PC-9 (cell line): ENCODE results near the gene ATG2A. TPM values are rescaled to one million over a fixed set of nuclear protein-coding genes. Genes with fewer than 3 reads are reported as not detected.

Source experiments
- BruUV-seq: library from RNA; stranded (reverse); fragments of 400-500 nt; replicated peaks from 2 replicates; lab custom pipeline; 2021; lab: Mats Ljungman, UMichigan
- CTCF ChIA-PET: fragments of 300-600 bp; sonication (Branson Sonifier 250); formaldehyde crosslinking; loops from one replicate; lab custom pipeline; 2022; ENCODE audit warnings: antibody characterized with exemption; lab: Charles Lee
- POLR2A ChIA-PET: fragments of 300-600 bp; sonication (Branson Sonifier 250); formaldehyde crosslinking; loops from one replicate; lab custom pipeline; 2022; ENCODE audit warnings: antibody characterized with exemption; ENCODE audit not compliant: unreplicated experiment; lab: Charles Lee
- DNase-seq, 2 experiments: peaks; one replicate each; pipeline versions ENCODE4 v3.0.0 to v3.0.0-alpha.2; 2015 to 2022; ENCODE audit warnings: mixed read lengths in 1 of 2
- H2AFZ ChIP-seq: fragments of 200-600 bp; sonication (generic); 2 replicates; pipeline ENCODE4 v1.8.1; 2017; ENCODE audit warnings: antibody characterized with exemption
- H3F3A ChIP-seq: fragments of 200-600 bp; sonication (generic); 2 replicates; pipeline ENCODE4 v1.8.1; 2017; ENCODE audit warnings: antibody characterized with exemption, mild to moderate bottlenecking, low read depth; ENCODE audit not compliant: insufficient read depth
- H3K27ac ChIP-seq: fragments of 200-600 bp; sonication (generic); 2 replicates; pipeline ENCODE4 v1.6.1; 2016; ENCODE audit warnings: mixed run types
- H3K27me3 ChIP-seq: fragments of 200-600 bp; sonication (generic); 2 replicates; pipeline ENCODE4 v1.6.1; 2016; ENCODE audit warnings: low read depth, mixed run types; ENCODE audit not compliant: insufficient read depth
- H3K36me3 ChIP-seq: fragments of 200-600 bp; sonication (generic); 2 replicates; pipeline ENCODE4 v1.6.1; 2016; ENCODE audit warnings: low read depth, mixed run types
- H3K4me1 ChIP-seq: fragments of 200-600 bp; sonication (generic); replicated peaks from 2 replicates; pipeline ENCODE4 v1.6.1; 2016; ENCODE audit warnings: mixed run types; ENCODE audit not compliant: insufficient read depth
- H3K4me2 ChIP-seq: fragments of 200-600 bp; sonication (generic); 2 replicates; pipeline ENCODE4 v1.6.1; 2017; ENCODE audit warnings: mixed run types
- H3K4me3 ChIP-seq: fragments of 200-600 bp; sonication (generic); 2 replicates; pipeline ENCODE4 v1.6.1; 2016; ENCODE audit warnings: mixed run types
- H3K79me2 ChIP-seq: fragments of 200-600 bp; sonication (generic); 2 replicates; pipeline ENCODE4 v1.6.1; 2017; ENCODE audit warnings: low read depth, mixed run types
- H3K9me2 ChIP-seq: fragments of 200-600 bp; sonication (generic); 2 replicates; pipeline ENCODE4 v1.8.1; 2017; ENCODE audit warnings: mild to moderate bottlenecking; ENCODE audit not compliant: insufficient read depth
- H3K9me3 ChIP-seq: fragments of 200-600 bp; sonication (generic); 2 replicates; pipeline ENCODE4 v1.8.1; 2016; ENCODE audit warnings: low read depth; ENCODE audit not compliant: insufficient read depth
- H4K20me1 ChIP-seq: fragments of 200-600 bp; sonication (generic); 2 replicates; pipeline ENCODE4 v1.8.1; 2017; ENCODE audit not compliant: insufficient read depth
- EZH2 ChIP-seq: fragments of 200-600 bp; sonication (generic); IDR thresholded peaks from 2 replicates; pipeline ENCODE4 v1.8.0; 2017; ENCODE audit warnings: antibody characterized with exemption, low read depth
- intact Hi-C: fragments of 100-400 bp; cut with micrococcal nuclease; formaldehyde crosslinking; loops from one replicate; pipeline ENCODE4 v1.10.0; 2022; ENCODE audit not compliant: unreplicated experiment
- total RNA-seq: library from RNA; stranded (reverse); gene quantifications from 2 replicates; pipeline ENCODE4 v1.2.3, GENCODE V29; 2021
- TF ChIP-seq, protein P1 (sequence below): fragments of 200-600 bp; sonication (generic); conservative IDR thresholded peaks from 2 replicates; pipeline ENCODE4 v1.6.1; 2017; ENCODE audit warnings: mixed run types, antibody characterized with exemption, mild to moderate bottlenecking, moderate library complexity

Gene ATG2A
- total RNA-seq, 1 experiment from 2014 or later: 48.2 TPM

DNA sequence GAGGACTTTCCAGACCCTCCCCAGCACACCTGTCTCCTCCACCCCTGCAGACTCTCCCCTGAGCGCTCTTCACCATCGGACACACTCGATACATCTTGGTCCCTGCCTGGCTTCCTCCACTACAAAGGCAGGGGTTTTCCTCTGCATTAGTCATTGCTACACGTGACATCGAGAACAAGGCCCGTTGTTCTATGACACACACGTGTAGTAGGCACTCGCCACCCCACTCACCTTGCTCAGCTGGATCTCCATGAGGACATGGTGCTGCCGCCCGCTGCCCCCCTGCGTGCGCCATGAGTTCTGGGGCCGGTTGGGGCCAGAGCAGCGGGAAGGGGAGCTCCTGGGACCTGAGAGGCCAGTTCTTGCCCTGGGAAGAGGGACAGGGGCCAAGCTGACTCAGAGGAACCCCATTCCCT, 16.7 kb downstream of the ATG2A start:
- H3K36me3 ChIP-seq: peaks cover 6% of the 10 kb centered on the region; the same call in 1 of the 2 replicates
- no peaks in the 10 kb centered on the region for H3K4me1 ChIP-seq
- no peak for DNase-seq
- H3K79me2 ChIP-seq: no peaks in the 10 kb centered on the region
- no TSS peak for BruUV-seq
- no peak overlapping the region for H3K4me3 ChIP-seq
- no peak overlapping the region for H3K27ac ChIP-seq
- TF ChIP-seq EZH2: no peak
- TF ChIP-seq, protein P1, sequence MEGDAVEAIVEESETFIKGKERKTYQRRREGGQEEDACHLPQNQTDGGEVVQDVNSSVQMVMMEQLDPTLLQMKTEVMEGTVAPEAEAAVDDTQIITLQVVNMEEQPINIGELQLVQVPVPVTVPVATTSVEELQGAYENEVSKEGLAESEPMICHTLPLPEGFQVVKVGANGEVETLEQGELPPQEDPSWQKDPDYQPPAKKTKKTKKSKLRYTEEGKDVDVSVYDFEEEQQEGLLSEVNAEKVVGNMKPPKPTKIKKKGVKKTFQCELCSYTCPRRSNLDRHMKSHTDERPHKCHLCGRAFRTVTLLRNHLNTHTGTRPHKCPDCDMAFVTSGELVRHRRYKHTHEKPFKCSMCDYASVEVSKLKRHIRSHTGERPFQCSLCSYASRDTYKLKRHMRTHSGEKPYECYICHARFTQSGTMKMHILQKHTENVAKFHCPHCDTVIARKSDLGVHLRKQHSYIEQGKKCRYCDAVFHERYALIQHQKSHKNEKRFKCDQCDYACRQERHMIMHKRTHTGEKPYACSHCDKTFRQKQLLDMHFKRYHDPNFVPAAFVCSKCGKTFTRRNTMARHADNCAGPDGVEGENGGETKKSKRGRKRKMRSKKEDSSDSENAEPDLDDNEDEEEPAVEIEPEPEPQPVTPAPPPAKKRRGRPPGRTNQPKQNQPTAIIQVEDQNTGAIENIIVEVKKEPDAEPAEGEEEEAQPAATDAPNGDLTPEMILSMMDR: no peak
- no peak overlapping the region for H2AFZ ChIP-seq
- ChIA-PET CTCF (no interaction called here), POLR2A (no interaction called here)
- intact Hi-C loops: no loop called here
- H3K9me2 ChIP-seq: no peaks in the 10 kb centered on the region
- H3K4me2 ChIP-seq: no peak overlapping the region
- H3F3A ChIP-seq: peaks cover 12% of the 10 kb centered on the region; the same call in 1 of the 2 replicates
- H4K20me1 ChIP-seq: peaks cover 4% of the 10 kb centered on the region; the same call in 1 of the 2 replicates
- no peaks in the 10 kb centered on the region for H3K27me3 ChIP-seq
- no peaks in the 10 kb centered on the region for H3K9me3 ChIP-seq

DNA sequence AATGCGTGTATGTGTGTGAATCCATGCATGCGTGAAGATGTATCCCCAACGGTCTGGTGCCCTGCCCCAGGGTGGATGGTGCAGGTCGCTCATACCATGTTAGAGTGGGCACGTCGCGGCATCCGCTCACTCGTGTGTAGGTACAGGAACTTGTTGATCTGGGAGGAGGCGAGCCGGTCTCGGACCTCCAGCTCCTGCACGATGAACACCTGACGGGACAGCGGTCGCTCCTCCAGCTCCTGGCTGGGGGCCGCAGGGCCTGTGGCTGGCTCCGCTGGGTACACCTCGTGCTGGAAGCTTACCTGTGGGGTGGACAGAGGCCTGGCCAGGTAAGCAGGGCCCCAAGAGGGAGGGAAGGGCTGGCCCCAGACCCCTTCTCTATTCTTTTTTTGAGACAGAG, 18.5 kb downstream of the ATG2A start:
- Histone ChIP-seq H3K79me2 (no peaks in the 10 kb centered on the region), H3K36me3 (peaks cover 3% of the 10 kb centered on the region; the same call in 1 of the 2 replicates), H3K27me3 (no peaks in the 10 kb centered on the region), H3K4me1 (no peaks in the 10 kb centered on the region), H4K20me1 (peaks cover 4% of the 10 kb centered on the region; the same call in 1 of the 2 replicates), H3K4me3 (no peak overlapping the region), H3K9me3 (no peaks in the 10 kb centered on the region), H3K4me2 (no peak overlapping the region), H3K9me2 (no peaks in the 10 kb centered on the region), H3F3A (peaks cover 12% of the 10 kb centered on the region; the same call in 1 of the 2 replicates), H3K27ac (no peak overlapping the region), H2AFZ (no peak overlapping the region)
- ChIA-PET POLR2A (interaction anchor here (0.7 kb wide), 1 partner anchor 200 kb away, joined by 4 read pairs; no protein-coding TSS in a partner anchor), CTCF (no interaction called here)
- no peak for TF ChIP-seq EZH2
- TF ChIP-seq, protein P1: no peak
- no peak for DNase-seq
- intact Hi-C loops: no loop called here
- BruUV-seq: no TSS peak

- Histone ChIP-seq H3K27me3 (no peaks in the 10 kb centered on the region), H2AFZ (no peak overlapping the region), H3K9me2 (no peaks in the 10 kb centered on the region), H3K4me3 (no peak overlapping the region), H3K36me3 (peaks cover 3% of the 10 kb centered on the region; the same call in 1 of the 2 replicates), H3K79me2 (no peaks in the 10 kb centered on the region), H3F3A (peaks cover 12% of the 10 kb centered on the region; the same call in 1 of the 2 replicates), H3K27ac (no peak overlapping the region), H3K4me1 (no peaks in the 10 kb centered on the region), H4K20me1 (peaks cover 4% of the 10 kb centered on the region; the same call in 1 of the 2 replicates), H3K4me2 (no peak overlapping the region), H3K9me3 (no peaks in the 10 kb centered on the region)
- no TSS peak for BruUV-seq
- TF ChIP-seq EZH2: no peak
- TF ChIP-seq, protein P1: no peak
- no peak for DNase-seq
- ChIA-PET CTCF (no interaction called here), POLR2A (no interaction called here)
- intact Hi-C loops: no loop called here
Observed at GRCh38 chr11:64898076-64898445, 18.9 kb downstream of the ATG2A start.
